Muscle of arm (tissue), 12 donors: ENCODE results near the gene ALG8. TPM values are rescaled to one million over a fixed set of nuclear protein-coding genes. Genes with fewer than 3 reads are reported as not detected.
"Not testable (repeated sequence)": the region's sequence is repeated elsewhere in the genome, so short reads cannot be mapped to it uniquely, and the experiment has no call there.

Source experiments
- DNase-seq: peaks from one replicate; pipeline ENCODE4 v3.0.0-alpha.2; 2013
- polyA plus RNA-seq, 12 donors: library from polyadenylated mRNA; unstranded; fragments of 120-200 nt; gene quantifications; one replicate each; pipeline ENCODE4 v1.2.1, GENCODE V29; 2013; ENCODE audit not compliant: insufficient read length in 12 of 12

ALG8 gene
- polyA plus RNA-seq, 12 donors: 19.0 to 38.5 (median 27.0) TPM; not detected in 1

DNA sequence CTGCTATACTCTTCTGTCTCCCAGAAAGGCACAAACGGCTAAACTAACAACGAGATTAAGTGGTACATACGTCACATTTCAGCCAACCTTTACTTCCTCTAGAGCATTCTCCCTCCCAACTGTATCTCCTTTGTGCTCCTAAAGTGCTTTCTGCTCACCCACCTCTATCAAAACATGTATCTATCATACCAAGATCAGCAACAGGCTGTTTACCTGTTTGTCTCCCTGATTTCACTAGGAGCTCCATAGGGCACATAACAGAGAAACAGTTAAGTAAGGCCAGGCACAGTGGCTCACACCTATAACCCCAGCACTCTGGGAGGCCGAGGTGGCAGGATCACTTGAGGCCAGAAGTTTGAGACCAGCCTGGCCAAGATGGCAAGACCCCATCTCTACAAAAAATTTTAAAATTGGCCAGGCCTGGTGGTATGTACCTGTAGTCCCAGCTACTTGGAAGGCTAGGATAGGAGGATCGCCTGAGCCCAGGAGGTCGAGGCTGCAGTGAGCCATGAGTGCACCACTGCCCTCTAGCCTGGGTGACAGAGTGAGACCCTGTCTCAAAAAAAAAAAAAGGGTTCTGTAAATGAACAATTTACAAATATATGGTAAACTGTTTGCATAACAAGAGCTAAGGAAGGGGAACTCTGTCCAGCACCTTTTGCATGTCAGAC lies 62.6 kb downstream of the ALG8 start:
- DNase-seq: no peak

DNA sequence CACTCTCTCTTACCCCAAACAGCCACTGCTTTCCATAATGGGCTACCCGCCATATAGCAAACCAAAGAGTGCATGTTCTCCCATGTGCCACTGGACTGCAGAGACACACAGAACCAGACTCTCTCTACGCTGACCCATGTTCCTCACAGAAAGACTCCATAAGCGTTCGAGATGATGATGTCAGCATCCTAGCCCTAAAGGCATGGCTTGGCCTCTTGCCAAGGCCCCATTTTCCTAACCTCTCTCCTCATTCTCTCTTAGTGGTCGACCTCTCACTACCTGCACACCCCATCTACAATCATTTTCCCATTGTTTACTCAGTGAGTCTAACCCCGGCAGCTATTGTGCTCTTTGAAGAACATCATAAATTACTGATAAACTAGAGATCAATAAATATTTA lies 64.7 kb downstream of the ALG8 start:
- no peak for DNase-seq

DNA sequence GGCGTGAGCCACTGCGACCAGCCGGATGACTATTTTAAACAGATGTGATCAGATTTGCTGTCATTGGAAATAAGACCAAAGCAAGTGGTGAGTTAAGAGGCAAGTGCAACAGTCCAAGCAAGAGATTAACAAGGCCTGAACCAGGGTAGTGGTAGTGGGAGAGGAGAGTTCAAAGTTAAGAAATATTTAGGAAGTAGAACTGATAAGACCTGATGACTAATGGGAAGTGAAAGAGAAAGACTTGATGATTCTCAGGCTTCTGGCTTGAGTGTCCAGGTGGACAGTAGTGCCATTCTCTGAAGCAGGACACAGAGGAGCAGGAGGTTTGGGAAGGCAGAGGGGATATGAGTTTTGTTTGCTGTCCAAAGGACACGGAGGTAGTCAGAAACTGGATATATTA lies 67.0 kb downstream of the ALG8 start:
- DNase-seq: no peak

DNA sequence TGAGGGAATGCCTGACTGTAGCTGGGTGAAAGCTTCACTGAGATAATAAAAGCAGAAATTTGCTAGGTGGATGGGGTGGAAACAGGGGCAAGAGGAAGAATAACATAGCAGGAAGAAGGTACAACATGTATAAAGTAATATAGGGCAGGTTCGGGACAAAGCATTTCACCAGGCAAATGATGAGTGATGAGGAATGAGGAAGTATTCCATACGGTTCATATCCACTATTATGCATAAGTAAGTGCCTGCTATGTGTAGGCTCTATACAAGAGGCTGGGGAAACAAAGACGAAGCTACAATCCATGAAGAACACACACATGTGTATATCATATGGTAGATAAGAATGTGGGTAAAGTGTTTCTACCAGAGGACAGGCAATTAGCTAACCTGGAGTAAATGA lies 67.7 kb downstream of the ALG8 start:
- no peak for DNase-seq

DNA sequence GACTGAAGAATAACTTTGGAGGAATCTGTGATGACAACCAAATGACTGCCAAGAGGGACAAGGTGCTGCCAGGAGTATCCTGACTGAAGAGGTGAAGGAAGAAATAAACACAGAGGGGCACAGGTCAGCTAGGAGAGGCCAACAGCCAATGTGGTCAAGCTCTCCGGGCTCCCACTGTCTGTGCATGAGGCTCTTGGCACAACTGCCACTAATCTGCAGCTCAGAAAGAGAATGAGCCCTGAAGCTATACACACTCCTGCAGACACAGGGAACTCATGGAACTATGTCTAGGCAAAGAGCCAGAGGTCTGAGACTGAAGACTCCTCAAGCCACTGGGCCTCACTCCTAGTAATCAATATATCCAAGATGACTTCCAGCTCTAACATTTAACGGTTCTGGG lies 68.8 kb downstream of the ALG8 start:
- no peak for DNase-seq

DNA sequence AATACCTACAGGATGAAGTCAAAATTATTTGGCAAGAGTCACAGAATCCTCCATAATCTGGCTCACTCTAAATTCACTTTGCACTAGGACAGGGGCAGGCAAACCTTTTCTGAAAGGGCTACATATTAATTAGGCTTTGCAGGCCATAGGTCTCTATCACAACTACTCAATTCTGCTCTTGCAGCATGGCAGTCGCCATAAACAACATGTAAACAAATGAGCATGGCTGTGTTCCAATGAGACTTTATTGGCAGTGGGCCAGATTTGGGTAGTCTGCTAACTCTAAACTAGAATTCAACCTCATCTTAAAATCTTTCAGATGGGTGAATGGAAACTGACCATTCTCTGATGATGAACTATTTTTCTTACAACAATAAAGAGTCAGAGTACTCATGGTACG lies 70.0 kb downstream of the ALG8 start:
- DNase-seq: no peak

DNA sequence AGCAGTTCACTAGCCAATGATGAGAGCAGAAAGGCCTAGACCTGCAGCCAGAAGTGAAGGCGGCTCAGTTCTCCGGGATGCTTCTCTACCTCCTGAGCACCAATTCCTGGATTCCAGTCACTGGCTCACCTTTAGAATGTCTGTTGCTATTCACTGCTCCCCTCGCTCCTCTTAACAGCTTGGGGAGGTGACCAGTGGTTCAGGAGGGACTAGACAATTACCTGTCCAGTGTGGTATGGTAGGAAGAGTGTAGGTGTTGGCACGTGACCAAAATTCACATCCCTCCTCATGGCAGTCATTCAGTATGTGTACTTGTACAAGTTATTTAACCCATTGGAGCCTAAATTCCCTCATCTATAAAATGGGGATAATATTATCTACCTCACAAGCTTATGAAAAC lies 71.7 kb downstream of the ALG8 start:
- no peak for DNase-seq

DNA sequence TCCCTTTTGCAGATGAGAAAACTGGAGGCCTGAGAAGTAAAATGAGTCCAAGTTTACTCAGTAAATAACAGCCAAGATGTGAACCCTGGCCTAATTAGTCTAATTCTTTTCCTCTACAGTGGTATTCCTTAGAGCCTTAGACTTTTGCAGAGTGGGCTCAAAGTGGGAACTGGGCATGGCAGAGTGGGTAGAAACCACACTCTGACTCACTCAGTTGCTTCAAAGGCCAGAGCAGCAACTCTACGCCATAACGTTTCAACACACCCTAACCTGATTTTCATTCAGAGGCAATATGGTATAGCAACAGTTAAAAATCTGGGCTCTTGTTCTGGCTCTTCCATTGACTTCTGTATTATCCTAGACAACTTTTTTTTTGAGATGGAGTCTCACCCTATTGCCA lies 73.0 kb downstream of the ALG8 start:
- no peak for DNase-seq

DNA sequence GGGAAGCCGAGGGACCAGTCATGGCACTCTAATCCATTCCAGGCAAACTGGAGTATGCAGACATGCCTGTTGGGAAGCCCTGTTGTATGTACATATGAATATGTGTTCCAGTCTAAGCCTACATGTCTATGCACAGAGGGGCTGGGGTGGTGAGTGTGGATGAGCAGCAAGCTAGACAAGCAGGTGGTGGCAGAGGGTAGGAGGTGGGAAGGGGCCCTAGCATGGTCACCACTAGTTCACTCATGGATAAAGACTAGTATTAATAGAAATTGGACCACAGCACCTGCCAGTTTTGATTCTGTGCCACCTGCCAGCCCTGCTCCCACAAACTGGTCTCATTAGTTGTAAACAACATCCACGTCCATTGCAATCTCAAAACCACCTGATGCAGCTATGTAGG lies 74.2 kb downstream of the ALG8 start:
- no peak for DNase-seq

DNA sequence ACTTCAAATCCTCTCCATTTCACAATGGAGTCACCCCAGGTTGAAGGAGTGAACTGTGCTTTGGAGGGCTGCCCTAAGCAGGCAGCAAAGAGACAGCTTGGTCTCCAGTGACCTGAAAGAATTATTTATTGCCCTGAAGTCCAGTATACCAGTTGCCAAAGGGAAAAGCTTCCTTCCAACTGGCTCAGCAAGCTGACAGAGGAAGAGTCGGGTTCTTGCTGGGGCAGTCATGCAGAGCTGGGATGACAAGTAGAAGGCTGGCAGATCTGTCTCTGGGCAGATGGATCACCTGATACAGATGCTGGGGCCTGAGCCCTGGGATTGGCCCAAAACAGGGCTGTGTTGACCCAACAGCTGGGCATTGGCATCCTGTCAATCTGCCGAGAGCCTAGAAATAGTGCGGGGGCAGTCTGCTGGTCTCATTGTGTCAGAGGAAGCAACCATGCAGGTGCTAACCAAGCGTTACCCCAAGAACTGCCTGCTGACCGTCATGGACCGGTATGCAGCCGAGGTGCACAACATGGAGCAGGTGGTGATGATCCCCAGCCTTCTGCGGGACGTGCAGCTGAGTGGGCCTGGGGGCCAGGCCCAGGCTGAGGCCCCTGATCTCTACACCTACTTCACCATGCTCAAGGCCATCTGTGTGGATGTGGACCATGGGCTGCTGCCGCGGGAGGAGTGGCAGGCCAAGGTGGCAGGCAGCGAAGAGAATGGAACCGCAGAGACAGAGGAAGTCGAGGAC lies 75.8 kb downstream of the ALG8 start, which contains the start of gene THRSP:
TSS of gene THRSP (plus strand) at position 422 of the 742 bp plus-strand sequence. CDS start at position 443, 21 bp downstream.
- no peak for DNase-seq

DNA sequence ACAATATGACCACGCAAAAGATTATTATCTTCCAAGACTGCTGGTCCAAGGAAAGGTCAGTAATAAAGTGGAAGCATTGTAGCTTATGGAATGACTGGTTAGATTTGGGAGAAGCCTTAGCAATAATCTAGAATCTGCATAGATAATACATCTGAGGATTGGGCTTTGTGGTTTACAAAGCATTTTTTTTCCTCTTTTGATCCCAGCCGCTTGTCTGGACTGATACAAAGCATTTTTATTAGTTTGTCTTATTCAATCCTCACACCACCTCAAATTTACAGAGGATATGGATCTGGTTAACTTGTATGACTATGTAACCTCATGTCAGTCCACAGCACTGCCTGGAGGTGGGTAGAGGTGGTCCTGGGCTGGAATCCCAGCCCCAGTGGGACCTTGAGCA lies 76.8 kb downstream of the ALG8 start:
- DNase-seq: no peak

DNA sequence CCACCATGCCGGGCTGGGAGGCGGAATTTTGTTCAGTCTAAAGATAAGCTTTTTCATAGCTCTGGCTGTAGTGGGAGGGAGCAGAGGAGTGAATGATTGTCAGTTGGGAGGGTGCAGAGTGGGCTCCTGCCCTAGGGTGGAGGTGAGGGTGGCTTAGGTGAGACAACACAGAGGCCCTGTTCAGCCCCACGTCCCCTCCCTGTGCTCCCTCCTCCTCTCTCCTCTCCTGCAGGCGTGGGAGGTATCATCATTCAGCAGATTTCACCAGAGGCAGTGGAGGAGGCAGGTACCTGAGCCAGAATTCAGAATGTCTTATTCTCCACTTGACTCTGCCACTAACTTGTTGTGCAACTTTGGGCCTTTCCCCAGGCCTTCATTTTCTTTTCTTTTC lies 77.5 kb downstream of the ALG8 start:
- DNase-seq: no peak

DNA sequence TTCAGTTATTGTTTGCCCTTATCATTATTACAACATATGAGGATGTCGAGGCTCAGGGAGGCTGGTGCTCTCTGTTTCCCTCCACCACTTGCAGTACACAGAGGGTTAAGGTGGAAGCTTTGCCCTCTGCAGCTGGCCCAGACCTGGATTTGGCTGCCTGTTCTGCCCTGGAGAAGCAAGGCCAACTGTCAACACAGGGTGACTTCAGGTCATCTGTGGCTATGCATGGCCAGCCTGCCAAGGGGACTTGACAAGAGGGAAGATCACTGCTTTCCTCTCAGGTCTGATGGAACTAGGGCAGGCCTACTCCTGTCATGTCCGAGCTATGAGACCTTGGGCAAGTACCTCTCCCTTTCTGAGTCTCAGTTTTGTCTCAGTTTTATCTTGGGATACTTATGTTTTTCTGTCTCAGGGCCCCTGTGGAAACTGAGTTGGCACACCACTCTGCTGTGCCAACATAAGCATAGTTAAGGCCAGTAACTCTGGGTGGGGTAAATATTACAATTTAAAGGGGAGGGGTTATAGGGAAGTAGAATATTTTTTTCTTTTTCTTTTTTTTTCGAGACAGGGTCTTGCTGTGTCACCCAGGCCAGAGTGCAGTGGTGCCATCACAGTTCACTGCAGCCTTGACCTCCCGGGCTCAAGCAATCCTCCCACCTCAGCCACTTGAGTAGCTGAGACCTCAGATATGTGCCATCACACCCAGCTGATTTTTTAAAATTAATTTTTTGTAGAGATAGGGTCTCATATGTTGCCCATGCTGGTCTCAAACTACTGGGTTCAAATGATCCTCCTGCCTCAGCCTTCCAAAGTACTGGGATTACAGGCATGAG lies 78.1 kb downstream of the ALG8 start:
- DNase-seq: no peak

DNA sequence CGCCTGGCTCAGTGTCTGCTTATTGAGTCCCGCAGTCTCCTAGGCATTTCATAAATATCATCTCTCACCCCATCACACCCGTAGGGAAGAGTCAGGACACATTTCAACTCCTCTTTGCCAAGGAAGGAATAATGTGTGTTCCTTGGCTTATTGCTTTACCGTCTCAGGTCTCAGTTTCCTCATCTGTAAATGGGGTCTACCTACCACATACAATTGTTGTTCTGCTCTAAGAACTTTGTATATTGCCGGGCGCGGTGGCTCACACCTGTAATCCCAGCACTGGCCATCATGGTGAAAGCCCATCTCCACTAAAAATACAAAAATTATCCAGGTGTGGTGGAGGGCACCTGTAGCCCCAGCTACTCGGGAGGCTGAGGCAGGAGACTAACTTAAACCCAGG lies 78.9 kb downstream of the ALG8 start:
- no peak for DNase-seq

DNA sequence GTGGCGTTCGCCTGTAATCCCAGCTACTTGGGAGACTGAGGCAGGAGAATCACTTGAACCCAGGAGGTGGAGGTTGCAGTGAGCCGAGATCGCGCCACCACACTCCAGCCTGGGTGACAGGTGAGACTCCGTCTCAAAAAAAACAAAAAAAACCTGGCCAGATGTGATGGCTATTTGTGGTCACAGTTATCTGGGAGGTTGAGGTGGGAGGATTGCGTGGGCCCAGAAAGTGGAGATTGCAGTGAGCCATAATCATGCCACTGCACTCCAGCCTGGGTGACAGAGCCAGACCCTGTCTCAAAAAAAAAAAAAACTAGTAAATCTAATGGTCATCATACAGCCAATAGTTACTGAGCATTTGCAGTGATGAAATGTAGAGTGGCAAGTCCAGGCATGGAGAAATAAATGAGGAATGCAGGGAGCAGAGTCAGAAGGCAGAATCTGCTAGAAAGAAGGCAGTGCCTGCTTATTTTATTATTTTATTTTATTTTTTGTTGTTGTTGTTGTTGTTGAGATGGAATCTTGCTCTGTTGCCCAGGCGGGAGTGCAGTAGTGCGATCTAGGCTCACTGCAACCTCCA lies 79.6 kb downstream of the ALG8 start:
- DNase-seq: not testable (repeated sequence)

DNA sequence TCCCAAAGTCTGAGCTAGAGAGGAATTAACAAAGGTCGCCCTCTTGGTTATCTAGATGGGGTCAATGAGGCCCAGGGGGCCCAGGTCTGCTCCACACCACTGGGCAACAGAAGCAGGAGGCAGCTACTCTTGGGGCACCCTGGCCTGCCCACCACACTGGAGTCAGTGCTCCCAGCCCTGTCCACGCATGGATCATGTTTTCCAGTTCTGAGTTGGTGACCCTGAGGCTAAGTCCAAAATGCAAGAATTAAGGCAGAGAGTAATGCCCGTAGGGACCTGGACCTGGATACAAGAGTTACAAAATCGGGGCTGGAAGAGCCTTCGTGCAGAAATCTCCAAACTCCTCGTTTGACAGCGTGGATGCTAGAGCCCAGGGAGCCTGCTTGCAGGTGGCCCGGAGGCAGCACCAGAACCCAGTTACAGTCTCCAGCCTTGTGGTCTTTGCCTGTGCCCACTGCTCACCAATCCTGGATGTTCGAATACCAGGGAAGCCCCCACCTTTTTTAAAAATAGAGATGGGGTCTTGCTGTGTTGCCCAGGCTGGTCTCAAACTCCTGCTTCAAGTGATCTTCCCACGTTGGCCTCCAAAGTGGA lies 81.9 kb downstream of the ALG8 start:
- DNase-seq: no peak

DNA sequence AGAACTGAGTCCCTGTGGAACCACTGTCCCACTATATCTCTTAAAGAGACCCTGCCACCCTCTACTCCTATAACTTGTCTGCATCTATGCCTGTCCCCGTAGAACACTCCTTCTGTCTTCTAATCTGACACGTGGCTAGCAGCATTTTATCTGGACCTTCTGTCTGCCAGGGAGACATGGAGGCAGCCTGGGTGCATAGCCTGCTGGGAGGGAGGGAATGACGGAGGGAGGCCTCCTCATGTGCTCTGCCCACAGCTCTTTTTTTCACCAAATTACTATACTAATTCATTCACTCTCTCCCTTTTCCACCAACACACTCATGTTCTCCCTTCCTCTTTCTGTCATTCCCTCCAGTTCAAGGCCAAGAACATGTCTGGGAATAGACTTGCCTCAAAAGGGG lies 83.3 kb downstream of the ALG8 start:
- DNase-seq: no peak

DNA sequence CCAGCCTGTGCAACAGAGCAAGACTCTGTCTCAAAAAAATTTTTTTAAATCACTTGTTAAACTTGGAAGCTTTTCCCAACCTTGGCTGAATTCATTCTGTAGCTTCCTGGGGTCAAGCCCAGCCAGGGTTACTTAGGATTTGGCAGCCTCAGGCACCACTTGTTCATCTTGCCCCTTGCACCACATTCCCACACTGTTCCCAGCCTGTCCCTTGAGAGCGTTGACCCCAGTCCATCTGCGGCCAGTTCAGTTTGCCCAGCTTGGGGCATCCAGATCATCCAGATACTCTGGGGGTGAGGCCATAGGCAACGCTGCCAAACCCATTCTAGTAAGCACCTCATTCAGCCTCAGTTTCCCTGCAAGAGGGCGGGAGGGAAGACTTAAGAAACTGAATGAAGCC lies 84.5 kb downstream of the ALG8 start:
- no peak for DNase-seq

DNA sequence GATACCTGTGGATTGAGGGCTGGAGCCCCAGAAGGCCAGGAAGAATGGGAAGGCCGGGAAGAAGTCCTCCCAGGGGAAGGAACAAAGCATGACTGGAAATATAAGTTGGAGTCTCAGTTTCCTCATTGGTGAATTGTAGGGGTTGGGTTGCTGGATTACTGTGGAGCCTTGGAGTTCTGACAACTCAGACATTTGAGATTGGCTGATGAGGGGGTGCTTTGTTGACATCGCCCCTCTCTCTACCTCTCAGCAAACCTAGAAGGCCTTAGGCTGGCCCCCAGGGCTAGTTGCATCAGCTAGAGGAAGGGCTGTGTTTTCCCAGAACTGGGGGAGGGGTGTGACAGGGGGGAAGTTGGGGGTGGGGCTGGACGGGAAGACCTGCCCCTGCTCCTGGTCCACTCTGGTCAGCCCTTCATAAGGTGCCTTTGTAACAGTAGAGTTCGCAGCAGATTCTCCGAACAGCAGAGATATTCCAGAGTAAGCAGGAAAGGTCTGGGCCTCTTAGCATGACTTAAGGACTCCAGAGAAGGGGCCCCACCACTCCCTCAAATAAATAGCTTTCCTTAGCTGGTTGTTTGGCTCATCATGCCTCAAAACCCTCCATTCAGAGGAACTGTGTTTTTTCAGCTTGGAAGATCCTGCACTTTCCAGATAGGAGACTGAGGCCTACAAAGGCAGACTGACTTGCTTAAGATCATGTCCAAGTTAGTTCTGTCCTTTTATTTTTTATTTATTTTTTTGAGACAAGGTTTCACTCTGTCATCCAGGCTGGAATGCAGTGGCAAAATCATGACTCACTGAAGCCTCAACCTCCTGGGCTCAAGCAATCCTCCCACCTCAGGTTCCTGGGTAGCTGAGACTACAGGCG lies 88.2 kb downstream of the ALG8 start:
- DNase-seq: no peak
